ENCODE data around the gene SP7.

DNA sequence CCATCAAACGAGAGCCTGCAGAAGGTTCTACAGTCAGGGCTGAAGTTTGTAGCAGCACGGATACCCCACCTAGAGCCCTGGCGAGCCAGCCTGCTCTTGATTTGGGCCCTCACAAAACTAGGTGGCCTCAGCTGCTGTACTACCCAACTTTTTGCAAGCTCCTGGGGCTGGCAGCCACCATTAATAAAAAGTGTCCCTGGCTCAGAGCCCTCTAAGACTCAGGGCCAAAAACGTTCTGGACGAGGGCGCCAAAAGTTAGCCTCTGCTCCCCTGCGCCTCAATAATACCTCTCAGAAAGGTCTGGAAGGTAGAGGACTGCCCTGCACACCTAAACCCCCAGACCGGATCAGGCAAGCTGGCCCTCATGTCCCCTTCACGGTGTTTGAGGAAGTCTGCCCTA lies 49.7 kb downstream of the SP7 start:
- TF ChIP-seq, protein P1, sequence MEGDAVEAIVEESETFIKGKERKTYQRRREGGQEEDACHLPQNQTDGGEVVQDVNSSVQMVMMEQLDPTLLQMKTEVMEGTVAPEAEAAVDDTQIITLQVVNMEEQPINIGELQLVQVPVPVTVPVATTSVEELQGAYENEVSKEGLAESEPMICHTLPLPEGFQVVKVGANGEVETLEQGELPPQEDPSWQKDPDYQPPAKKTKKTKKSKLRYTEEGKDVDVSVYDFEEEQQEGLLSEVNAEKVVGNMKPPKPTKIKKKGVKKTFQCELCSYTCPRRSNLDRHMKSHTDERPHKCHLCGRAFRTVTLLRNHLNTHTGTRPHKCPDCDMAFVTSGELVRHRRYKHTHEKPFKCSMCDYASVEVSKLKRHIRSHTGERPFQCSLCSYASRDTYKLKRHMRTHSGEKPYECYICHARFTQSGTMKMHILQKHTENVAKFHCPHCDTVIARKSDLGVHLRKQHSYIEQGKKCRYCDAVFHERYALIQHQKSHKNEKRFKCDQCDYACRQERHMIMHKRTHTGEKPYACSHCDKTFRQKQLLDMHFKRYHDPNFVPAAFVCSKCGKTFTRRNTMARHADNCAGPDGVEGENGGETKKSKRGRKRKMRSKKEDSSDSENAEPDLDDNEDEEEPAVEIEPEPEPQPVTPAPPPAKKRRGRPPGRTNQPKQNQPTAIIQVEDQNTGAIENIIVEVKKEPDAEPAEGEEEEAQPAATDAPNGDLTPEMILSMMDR (IDR thresholded peaks at IDR 0.05; ENCODE audit: low read length) = no peak
- no peak for TF ChIP-seq EZH2 (optimal IDR thresholded peaks at IDR 0.05; ENCODE audit: low read depth, low read length)
